Left lung (tissue), 10 donors: ENCODE data around the gene SLCO3A1. TPM values are rescaled to one million over a fixed set of nuclear protein-coding genes. Genes with fewer than 3 reads are reported as not detected.

Experiments
- ATAC-seq: fragments of 200-7000 bp; cut with Tn5 transposase; one replicate; pipeline ENCODE4 v1.9.1; 2020; ENCODE audit warnings: moderate library complexity
- DNase-seq, 4 donors: peaks; one replicate each; pipeline ENCODE4 v3.0.0-alpha.2; 2013 to 2020
- H3K27ac ChIP-seq, 2 donors: fragments of 200-600 bp; sonication (generic) in 1 of 2; one replicate each; pipeline versions ENCODE4 v1.5.0 to v1.8.0; 2020 to 2021
- H3K27me3 ChIP-seq, 2 donors: fragments of 200-600 bp; sonication (generic) in 1 of 2; one replicate each; pipeline versions ENCODE4 v1.5.0 to v1.8.0; 2020 to 2021
- H3K36me3 ChIP-seq, 2 donors: fragments of 200-600 bp; sonication (generic) in 1 of 2; one replicate each; pipeline versions ENCODE4 v1.5.0 to v1.8.0; 2020 to 2021
- H3K4me1 ChIP-seq, 2 donors: fragments of 200-600 bp; one replicate each; pipeline ENCODE4 v1.8.0; 2021
- H3K4me3 ChIP-seq, 2 donors: fragments of 200-600 bp; sonication (generic) in 1 of 2; one replicate each; pipeline versions ENCODE4 v1.5.0 to v1.8.0; 2020 to 2021; ENCODE audit warnings: mild to moderate bottlenecking in 1 of 2
- H3K9me3 ChIP-seq, 2 donors: fragments of 200-600 bp; sonication (generic) in 1 of 2; one replicate each; pipeline versions ENCODE4 v1.5.0 to v1.8.0; 2020 to 2021
- CTCF ChIP-seq, 2 donors: fragments of 200-600 bp; sonication (generic) in 1 of 2; IDR thresholded peaks; one replicate each; pipeline versions ENCODE4 v1.5.0 to v1.8.0; 2021; ENCODE audit warnings: antibody characterized with exemption in 2 of 2
- intact Hi-C, 2 donors: fragments of 100-400 bp; cut with DNase I; formaldehyde crosslinking; loops; one replicate each; pipeline versions ENCODE4 v1.11.2 to v1.14.2; 2022
- polyA plus RNA-seq, 6 donors: library from polyadenylated mRNA; unstranded; fragments of 120-200 nt; gene quantifications; one replicate each; pipeline ENCODE4 v1.2.1, GENCODE V29; 2013; ENCODE audit not compliant: insufficient read length in 6 of 6
- total RNA-seq, 2 donors: library from RNA; stranded (reverse); fragmentation: NEBNext Ultra II Directional; extraction: Animal tissue kit (Norgen Biotek cat#: 25700); gene quantifications; one replicate each; pipeline ENCODE4 v1.2.1, GENCODE V29; 2021
- donor health status: DM: no; HTN: yes; CAD: no.
- donor health status: DM: no; HTN: no; CAD: no.

Gene SLCO3A1
- total and polyA plus RNA-seq, 8 donors, result 7.7 to 49.0 (median 11.9) TPM

DNA sequence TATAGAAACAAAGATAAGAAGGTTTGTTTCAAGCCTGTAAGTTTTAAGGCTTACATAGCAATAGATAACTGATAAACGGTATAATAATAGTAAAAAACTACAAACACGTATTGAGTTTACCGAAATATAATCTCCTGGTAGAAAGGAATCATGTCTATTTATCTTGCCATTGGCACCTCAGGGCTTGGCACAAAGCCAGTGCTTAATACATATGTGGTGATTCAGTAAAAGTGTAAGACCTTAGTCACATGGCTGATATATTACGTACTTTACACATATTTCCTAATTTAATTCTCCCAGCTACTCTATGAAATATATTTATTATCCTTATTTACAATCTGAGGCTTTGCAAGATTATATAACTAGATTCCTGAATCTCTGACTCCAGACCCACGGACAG lies 32.0 kb upstream of the SLCO3A1 start:
- no peak overlapping the region for H3K27ac ChIP-seq
- no peak for TF ChIP-seq CTCF (IDR thresholded peaks at IDR 0.05)

GRCh38 chr15:91824256-91824655 lies 29.3 kb upstream of the SLCO3A1 start:
- H3K9me3 ChIP-seq, result no peaks in the 10 kb centered on the region
- no peak for ATAC-seq

More for the DNA sequence above, 32.0 kb upstream of the SLCO3A1 start:
- intact Hi-C loops, result no loop called here
- no peaks in the 10 kb centered on the region for H3K9me3 ChIP-seq
- H3K27me3 ChIP-seq, result no peaks in the 10 kb centered on the region
- DNase-seq, result no peak
- ATAC-seq, result no peak
- H3K36me3 ChIP-seq, result no peaks in the 10 kb centered on the region
- H3K4me1 ChIP-seq, result no peaks in the 10 kb centered on the region
- H3K4me3 ChIP-seq, result no peak overlapping the region

DNA sequence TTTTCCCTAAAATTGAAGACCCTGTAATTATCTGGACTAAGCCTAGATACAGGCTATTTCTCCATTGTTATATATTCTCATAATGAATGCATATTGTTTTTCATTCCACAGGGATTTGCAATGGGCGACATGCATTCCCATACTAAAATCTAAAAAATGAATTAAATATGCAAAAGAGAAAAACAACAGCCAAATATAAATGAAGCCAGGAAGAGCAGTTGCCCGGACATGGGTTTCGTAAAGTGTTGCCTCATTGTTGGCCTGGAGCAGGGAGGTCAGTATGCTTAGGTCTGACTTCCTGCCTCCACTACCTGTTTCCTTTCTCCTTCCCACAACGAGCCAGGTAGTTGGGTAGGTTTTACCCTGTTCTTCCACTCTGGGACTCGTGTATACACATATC lies 27.1 kb upstream of the SLCO3A1 start:
- ATAC-seq, result no peak
- no peak overlapping the region for H3K4me3 ChIP-seq
- intact Hi-C loops, result no loop called here
- no peaks in the 10 kb centered on the region for H3K27me3 ChIP-seq
- no peaks in the 10 kb centered on the region for H3K9me3 ChIP-seq
- DNase-seq, result no peak
- H3K36me3 ChIP-seq, result no peaks in the 10 kb centered on the region
- no peak overlapping the region for H3K27ac ChIP-seq
- no peak for TF ChIP-seq CTCF (IDR thresholded peaks at IDR 0.05)
- no peaks in the 10 kb centered on the region for H3K4me1 ChIP-seq

More at GRCh38 chr15:91824256-91824655, 29.3 kb upstream of the SLCO3A1 start:
- Histone ChIP-seq H3K4me3 (no peak overlapping the region), H3K36me3 (no peaks in the 10 kb centered on the region), H3K4me1 (no peaks in the 10 kb centered on the region), H3K27ac (no peak overlapping the region), H3K27me3 (no peaks in the 10 kb centered on the region)
- peak in 2 of 4 donors; percentile 31 to 62 for DNase-seq
- TF ChIP-seq CTCF (IDR thresholded peaks at IDR 0.05), result no peak
- intact Hi-C loops, result no loop called here

- TF ChIP-seq CTCF (IDR thresholded peaks at IDR 0.05), result no peak
Measured at GRCh38 chr15:91833056-91833455, 20.5 kb upstream of the SLCO3A1 start.

DNA sequence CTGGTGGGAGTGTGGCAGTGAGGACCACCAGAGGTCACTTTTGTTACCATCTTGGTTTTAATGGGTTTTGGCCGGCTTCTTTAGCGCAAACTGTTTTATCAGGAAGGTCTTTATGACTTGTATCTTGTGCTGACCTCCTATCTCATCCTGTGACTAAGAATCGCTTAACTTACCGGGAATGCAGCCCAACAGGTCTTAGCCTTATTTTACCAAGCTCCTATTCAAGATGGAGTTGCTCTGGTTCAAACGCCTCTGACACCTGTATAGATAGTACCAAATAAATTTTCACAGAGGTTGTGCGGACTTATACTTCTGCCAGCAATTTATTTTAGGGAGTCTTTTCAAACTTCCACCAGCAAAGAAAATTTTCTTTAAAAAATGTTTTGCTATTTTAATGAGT lies 13.6 kb upstream of the SLCO3A1 start:
- intact Hi-C loops, result no loop called here
- no peaks in the 10 kb centered on the region for H3K4me1 ChIP-seq
- no peak for DNase-seq
- no peaks in the 10 kb centered on the region for H3K36me3 ChIP-seq
- H3K27ac ChIP-seq, result no peak overlapping the region
- no peak overlapping the region for H3K4me3 ChIP-seq
- TF ChIP-seq CTCF (IDR thresholded peaks at IDR 0.05), result no peak
- no peak for ATAC-seq
- no peaks in the 10 kb centered on the region for H3K27me3 ChIP-seq
- peaks cover 0 to 8% of the 10 kb centered on the region in 2 donors for H3K9me3 ChIP-seq

More at GRCh38 chr15:91833056-91833455, 20.5 kb upstream of the SLCO3A1 start:
- Histone ChIP-seq H3K4me1 (no peaks in the 10 kb centered on the region), H3K9me3 (no peaks in the 10 kb centered on the region), H3K4me3 (no peak overlapping the region), H3K27me3 (no peaks in the 10 kb centered on the region), H3K27ac (no peak overlapping the region), H3K36me3 (no peaks in the 10 kb centered on the region)
- intact Hi-C loops, result no loop called here
- no peak for DNase-seq
- no peak for ATAC-seq
